GM19099 (cell line): ENCODE data around the gene GTF2H4.

Experiments used
- POLR2A ChIP-seq: IDR thresholded peaks from 3 replicates; pipeline ENCODE4 v1.6.1; 2011; ENCODE audit warnings: low read depth; ENCODE audit not compliant: insufficient read length; ENCODE audit errors: extremely low read depth

The GTF2H4 gene

GRCh38 chr6:30907758-30908591 lies at the start of gene GTF2H4:
TSS of gene GTF2H4 (plus strand) at chr6:30908207.
- TF ChIP-seq POLR2A = peak; percentile 55

DNA sequence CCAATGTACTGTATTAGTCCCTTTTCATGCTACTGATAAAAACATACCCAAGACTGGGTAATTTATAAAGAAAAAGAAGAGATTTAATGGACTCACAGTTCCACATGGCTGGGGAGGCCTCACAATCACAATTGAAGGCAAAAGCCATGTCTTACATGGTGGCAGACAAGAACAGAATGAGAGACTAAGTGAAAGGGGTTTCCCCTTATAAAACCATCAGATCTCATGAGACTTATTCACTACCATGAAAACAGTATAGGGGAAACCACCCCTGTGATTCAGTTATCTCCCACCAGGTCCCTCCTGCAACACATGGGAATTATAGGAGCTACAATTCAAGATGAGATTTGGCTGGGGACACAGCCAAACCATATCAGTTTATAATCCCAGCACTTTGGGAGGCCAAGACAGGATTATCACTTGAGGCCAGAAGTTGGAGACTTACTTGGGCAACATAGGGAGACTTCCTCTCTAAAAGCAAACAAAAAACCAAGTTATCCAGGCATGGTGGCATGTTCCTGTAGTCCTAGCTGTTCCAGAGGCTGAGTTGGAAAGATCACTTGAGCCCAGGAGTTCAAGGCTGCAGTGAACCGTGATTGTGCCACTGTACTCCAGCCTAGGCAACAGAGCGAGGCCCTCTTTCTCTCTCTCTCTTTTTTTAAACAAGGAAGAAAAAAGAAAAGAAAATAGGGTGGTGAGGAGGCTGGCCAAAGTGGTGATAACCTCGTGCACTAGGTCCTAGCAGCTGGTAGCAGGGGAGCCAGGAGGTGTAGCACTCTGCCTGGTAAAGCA lies 46.6 kb upstream of the GTF2H4 start:
- TF ChIP-seq POLR2A = no peak

- no peak for TF ChIP-seq POLR2A
Observed at GRCh38 chr6:30862156-30862875, 45.7 kb upstream of the GTF2H4 start.

GRCh38 chr6:30864325-30864724 lies 43.7 kb upstream of the GTF2H4 start:
- TF ChIP-seq POLR2A = no peak

DNA sequence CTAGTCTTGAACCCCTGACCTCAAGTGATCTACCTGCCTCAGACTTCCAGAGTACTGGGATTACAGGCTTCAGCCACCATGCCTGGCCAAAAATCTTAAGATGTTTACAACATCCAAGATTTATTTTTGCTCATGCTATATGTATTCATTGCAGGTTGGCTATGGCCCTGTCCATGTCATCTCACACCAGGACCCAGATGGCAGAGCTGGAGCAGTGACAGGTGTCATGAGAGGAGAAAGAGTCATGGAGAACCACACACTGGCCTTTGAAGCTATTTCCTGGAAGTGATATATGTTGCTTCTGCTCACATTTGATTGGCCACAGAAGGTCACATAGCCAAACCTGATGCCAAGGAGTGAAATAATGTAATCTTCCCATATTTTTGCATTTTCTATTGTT lies 37.5 kb upstream of the GTF2H4 start:
- TF ChIP-seq POLR2A = no peak

GRCh38 chr6:30871592-30872183 lies 36.3 kb upstream of the GTF2H4 start:
- TF ChIP-seq POLR2A = no peak

- TF ChIP-seq POLR2A = no peak
Observed at GRCh38 chr6:30873137-30873640, 34.8 kb upstream of the GTF2H4 start.

GRCh38 chr6:30875244-30876038 lies 32.6 kb upstream of the GTF2H4 start:
- no peak for TF ChIP-seq POLR2A

DNA sequence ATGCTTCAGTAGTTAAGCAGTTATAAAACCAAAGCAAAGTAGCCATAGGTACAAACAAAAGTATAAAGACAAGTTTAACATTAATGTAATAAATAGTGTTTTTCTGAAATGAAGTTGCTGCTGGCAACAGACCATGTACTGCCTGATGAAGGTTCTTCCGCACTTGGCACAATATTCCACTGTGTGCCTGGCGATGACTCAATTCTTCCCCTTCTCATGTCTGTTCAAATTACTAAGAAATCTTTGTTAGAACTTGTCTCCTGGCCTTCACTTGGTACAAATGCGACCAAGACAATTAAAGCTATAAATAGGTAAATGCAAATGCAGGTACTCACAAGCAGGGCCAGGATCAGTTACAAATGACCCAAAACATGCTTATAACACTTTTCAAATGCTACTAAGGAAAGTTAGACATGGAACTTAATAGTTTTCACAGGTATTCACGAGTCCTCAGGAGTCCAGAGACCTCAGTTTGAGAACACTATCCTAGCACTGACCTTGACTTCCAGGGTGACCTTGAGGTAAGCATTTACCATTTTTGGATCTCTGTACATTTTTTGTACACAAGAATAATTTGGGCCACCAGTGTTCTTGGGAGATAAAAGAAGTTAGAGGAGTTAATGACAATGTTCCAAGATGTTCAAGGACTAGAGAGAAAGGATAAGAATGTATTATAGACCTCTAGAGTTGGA lies 31.8 kb upstream of the GTF2H4 start:
- TF ChIP-seq POLR2A = no peak

- no peak for TF ChIP-seq POLR2A
Observed at GRCh38 chr6:30877419-30878262, 30.4 kb upstream of the GTF2H4 start.

GRCh38 chr6:30879684-30880427 lies 28.2 kb upstream of the GTF2H4 start:
- no peak for TF ChIP-seq POLR2A

DNA sequence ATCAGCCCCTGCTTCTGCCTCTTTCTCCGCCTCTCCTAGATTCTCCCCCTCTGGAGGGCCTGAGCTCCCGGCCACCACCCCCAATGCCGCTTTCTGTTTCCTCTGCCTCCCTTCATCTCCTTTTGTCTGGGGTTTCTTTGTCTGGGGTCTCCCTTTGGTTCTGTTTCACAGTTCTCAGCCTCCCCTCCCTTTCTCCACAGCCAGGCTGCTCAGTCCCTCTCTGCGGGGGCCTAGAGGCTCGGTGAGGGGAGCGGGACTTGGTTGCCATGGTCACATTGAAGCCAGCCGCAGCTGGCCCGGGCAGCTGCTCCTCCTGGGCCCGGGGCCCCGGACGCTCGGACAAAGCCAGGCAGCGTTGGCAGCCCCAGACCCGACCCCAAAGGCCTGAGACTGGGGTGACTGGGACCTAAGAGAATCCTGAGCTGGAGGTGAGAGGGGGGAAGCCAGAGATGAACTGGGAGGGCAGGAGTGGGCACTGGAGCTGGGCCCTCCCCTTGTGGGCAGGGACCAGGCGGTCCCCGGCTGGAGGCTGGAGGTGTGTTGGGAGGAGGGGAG lies 27.2 kb upstream of the GTF2H4 start:
- TF ChIP-seq POLR2A = no peak
